Right lobe of liver (tissue), 4 donors: ENCODE data around the gene PTPRR.

Experiments used
- CTCF ChIP-seq, 4 donors: fragments of 200-600 bp in 3 of 4; fragments of 450-650 bp in 1 of 4; IDR thresholded peaks; one replicate each; pipeline versions ENCODE4 v1.5.1 to v1.8.0; 2016 to 2022; ENCODE audit warnings: antibody characterized with exemption in 4 of 4, mild to moderate bottlenecking in 2 of 4
- POLR2A ChIP-seq: fragments of 450-650 bp; IDR thresholded peaks from one replicate; pipeline ENCODE4 v1.6.1; 2017; ENCODE audit warnings: antibody characterized with exemption, mild to moderate bottlenecking
- donor health status: DM: no; HTN: no; CAD: no.
- donor health status: DM: no; HTN: no; CAD: no.
- donor health status: DM: no; HTN: yes; CAD: no.

GRCh38 chr12:70840656-70841350 is 79.7 kb downstream of the PTPRR start:
- TF ChIP-seq POLR2A, result no peak
- TF ChIP-seq CTCF (IDR thresholded peaks at IDR 0.05), result no peak
